ENCODE data around the gene OSMR. TPM values are rescaled to one million over a fixed set of nuclear protein-coding genes. Genes with fewer than 3 reads are reported as not detected.

The OSMR gene
- total RNA-seq, 2 donors from 2014 or later, result 1.3 to 4.4 TPM

DNA sequence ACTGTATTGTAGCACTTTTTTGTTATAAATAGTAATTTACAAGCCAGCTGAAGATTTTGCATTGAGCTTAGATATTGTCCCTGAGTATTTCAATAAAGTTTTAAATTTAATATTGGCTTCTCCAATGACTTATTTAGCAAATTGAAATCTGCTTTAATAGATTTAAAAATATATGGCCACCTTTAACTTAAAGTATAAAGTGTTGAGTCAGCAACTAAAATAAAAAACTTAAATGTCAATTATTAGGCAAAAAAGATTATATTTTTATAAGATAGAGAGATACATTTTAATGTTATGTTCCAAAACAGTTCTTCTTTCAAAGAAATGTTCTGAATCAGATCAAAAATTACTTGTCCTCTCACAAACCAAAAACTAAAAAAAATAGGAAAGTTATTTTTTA, 60.7 kb downstream of the OSMR start:
- Histone ChIP-seq H3K4me3 (ENCODE audit: low read length) (no peak overlapping the region), H3K36me3 (ENCODE audit: control insufficient read depth, insufficient read depth, low read length) (no peaks in the 10 kb centered on the region), H3K27ac (ENCODE audit: low read depth, low read length) (no peak overlapping the region), H3K9me3 (ENCODE audit: control insufficient read depth, low read length) (no peaks in the 10 kb centered on the region), H3K4me1 (ENCODE audit: control insufficient read depth, insufficient read depth, low read length) (no peaks in the 10 kb centered on the region), H3K9ac (ENCODE audit: extremely low read depth, low read length, poor library complexity, severe bottlenecking) (no peak overlapping the region), H3K27me3 (ENCODE audit: control insufficient read depth, insufficient read depth, low read length, poor library complexity, severe bottlenecking) (no peaks in the 10 kb centered on the region)
- TF ChIP-seq, protein P1, sequence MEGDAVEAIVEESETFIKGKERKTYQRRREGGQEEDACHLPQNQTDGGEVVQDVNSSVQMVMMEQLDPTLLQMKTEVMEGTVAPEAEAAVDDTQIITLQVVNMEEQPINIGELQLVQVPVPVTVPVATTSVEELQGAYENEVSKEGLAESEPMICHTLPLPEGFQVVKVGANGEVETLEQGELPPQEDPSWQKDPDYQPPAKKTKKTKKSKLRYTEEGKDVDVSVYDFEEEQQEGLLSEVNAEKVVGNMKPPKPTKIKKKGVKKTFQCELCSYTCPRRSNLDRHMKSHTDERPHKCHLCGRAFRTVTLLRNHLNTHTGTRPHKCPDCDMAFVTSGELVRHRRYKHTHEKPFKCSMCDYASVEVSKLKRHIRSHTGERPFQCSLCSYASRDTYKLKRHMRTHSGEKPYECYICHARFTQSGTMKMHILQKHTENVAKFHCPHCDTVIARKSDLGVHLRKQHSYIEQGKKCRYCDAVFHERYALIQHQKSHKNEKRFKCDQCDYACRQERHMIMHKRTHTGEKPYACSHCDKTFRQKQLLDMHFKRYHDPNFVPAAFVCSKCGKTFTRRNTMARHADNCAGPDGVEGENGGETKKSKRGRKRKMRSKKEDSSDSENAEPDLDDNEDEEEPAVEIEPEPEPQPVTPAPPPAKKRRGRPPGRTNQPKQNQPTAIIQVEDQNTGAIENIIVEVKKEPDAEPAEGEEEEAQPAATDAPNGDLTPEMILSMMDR (conservative IDR thresholded peaks at IDR 0.05), result no peak
- H3K27ac Mint-ChIP-seq, result no peak overlapping the region
- no peaks in the 10 kb centered on the region for H3K4me1 Mint-ChIP-seq
- no peak overlapping the region for H3K4me3 Mint-ChIP-seq
- no peak for DNase-seq
- no peaks in the 10 kb centered on the region for H3K36me3 Mint-ChIP-seq (ENCODE audit: low read depth)
- peaks cover 8% of the 10 kb centered on the region for H3K9me3 Mint-ChIP-seq
- peaks cover 4% of the 10 kb centered on the region for H3K27me3 Mint-ChIP-seq (ENCODE audit: insufficient read depth)

DNA sequence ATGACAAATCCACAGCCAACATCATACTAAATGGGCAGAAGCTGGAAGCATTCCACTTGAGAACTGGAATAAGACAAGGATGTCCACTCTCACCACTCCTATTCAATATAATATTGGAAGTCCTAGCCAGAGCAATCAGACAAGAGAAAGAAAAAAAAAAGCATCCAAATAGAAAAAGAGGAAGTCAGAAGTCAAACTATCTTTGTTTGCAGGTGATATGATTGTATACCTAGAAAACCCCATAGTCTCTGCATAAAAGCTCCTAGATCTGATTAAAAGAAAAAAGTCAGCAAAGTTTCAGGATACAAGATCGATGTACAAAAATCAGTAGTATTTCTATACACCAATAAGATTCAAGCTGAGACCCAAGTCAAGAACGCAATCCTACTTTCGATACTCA, 66.1 kb downstream of the OSMR start:
- no peaks in the 10 kb centered on the region for H3K36me3 Mint-ChIP-seq (ENCODE audit: low read depth)
- no peak overlapping the region for H3K4me3 ChIP-seq (ENCODE audit: low read length)
- no peaks in the 10 kb centered on the region for H3K4me1 Mint-ChIP-seq
- H3K27me3 ChIP-seq (ENCODE audit: control insufficient read depth, insufficient read depth, low read length, poor library complexity, severe bottlenecking), result no peaks in the 10 kb centered on the region
- H3K27ac Mint-ChIP-seq, result no peak overlapping the region
- no peak overlapping the region for H3K9ac ChIP-seq (ENCODE audit: extremely low read depth, low read length, poor library complexity, severe bottlenecking)
- WGBS, 2 experiments (ENCODE audit: insufficient coverage in 1 of 2, insufficient read length in 1 of 2), result 83 to 95% methylated on average over 3 of the region's 3 CpGs
- H3K27ac ChIP-seq (ENCODE audit: low read depth, low read length), result no peak overlapping the region
- H3K9me3 ChIP-seq (ENCODE audit: control insufficient read depth, low read length), result no peaks in the 10 kb centered on the region
- H3K4me1 ChIP-seq (ENCODE audit: control insufficient read depth, insufficient read depth, low read length), result no peaks in the 10 kb centered on the region
- H3K9me3 Mint-ChIP-seq, result peaks cover 8% of the 10 kb centered on the region
- TF ChIP-seq, protein P1 (conservative IDR thresholded peaks at IDR 0.05), result no peak
- no peak overlapping the region for H3K4me3 Mint-ChIP-seq
- H3K36me3 ChIP-seq (ENCODE audit: control insufficient read depth, insufficient read depth, low read length), result no peaks in the 10 kb centered on the region
- H3K27me3 Mint-ChIP-seq (ENCODE audit: insufficient read depth), result peaks cover 4% of the 10 kb centered on the region
- no peak for DNase-seq

DNA sequence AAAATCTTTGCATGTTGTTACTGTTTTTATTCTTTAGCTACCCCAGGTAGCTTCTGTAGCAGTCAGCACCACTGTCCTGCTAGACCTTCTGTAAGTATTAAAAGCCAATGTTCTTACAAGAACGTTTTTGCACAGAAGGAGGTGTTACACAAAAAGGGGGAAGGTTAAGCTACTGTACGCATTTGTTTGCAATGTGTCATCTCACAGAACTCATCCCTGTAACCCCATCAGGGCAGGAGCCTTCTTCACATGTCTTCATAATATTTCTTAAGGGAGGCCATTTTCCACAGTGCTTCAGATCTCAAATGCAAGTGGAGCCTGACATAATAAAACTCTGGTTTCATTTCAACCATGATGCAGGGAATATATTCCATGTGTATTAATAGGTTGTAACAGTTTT, 67.9 kb downstream of the OSMR start:
- H3K36me3 Mint-ChIP-seq (ENCODE audit: low read depth), result no peaks in the 10 kb centered on the region
- Histone ChIP-seq H3K27ac (ENCODE audit: low read depth, low read length) (no peak overlapping the region), H3K27me3 (ENCODE audit: control insufficient read depth, insufficient read depth, low read length, poor library complexity, severe bottlenecking) (no peaks in the 10 kb centered on the region), H3K9me3 (ENCODE audit: control insufficient read depth, low read length) (no peaks in the 10 kb centered on the region), H3K9ac (ENCODE audit: extremely low read depth, low read length, poor library complexity, severe bottlenecking) (no peak overlapping the region), H3K4me3 (ENCODE audit: low read length) (no peak overlapping the region), H3K4me1 (ENCODE audit: control insufficient read depth, insufficient read depth, low read length) (no peaks in the 10 kb centered on the region), H3K36me3 (ENCODE audit: control insufficient read depth, insufficient read depth, low read length) (no peaks in the 10 kb centered on the region)
- H3K4me1 Mint-ChIP-seq, result no peaks in the 10 kb centered on the region
- peaks cover 8% of the 10 kb centered on the region for H3K9me3 Mint-ChIP-seq
- no peak for DNase-seq
- H3K4me3 Mint-ChIP-seq, result no peak overlapping the region
- no peak overlapping the region for H3K27ac Mint-ChIP-seq
- WGBS, 2 experiments (ENCODE audit: insufficient coverage in 1 of 2, insufficient read length in 1 of 2), result 83 to 93% methylated on average over 2 of the region's 2 CpGs
- peaks cover 4% of the 10 kb centered on the region for H3K27me3 Mint-ChIP-seq (ENCODE audit: insufficient read depth)
- TF ChIP-seq, protein P1 (conservative IDR thresholded peaks at IDR 0.05), result no peak
